M059J (cell line): ENCODE data around the gene TEAD4. TPM values are rescaled to one million over a fixed set of nuclear protein-coding genes. Genes with fewer than 3 reads are reported as not detected.
A peak's percentile ranks its signal among the peaks of the same experiment; 100 is the strongest.

Source experiments
- DNase-seq: peaks from one replicate; pipeline ENCODE4 v3.0.0-alpha.2; 2012; ENCODE audit warnings: low read depth
- total RNA-seq: library from RNA; depleted of rRNA; stranded (reverse); fragments of >200 nt; shearing (Covaris generic); gene quantifications from 2 replicates; pipeline ENCODE4 v1.2.3, GENCODE V29; 2014

TEAD4 gene
- total RNA-seq, 1 experiment from 2014 or later: 16.5 TPM

DNA sequence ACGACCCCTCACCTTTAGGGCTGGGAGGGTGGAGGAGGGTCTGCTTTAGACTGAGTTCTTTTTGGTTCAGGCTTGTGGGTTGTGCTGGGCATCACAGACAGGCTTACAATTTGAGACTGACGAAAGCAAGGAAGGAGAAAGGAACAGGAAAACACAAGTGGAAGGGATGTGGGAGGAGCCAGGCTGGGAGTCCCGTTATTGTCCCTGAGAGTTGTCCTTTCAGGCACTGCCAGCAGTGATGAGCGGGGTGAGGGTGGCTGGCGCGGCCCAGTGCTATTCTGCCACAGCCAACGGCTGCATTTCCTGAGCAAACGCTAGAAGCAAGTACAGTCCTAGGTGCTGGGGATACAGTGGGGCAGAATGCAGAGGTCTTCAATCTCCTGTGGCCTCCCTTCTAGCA lies 88.8 kb downstream of the TEAD4 start:
- DNase-seq: no peak

DNA sequence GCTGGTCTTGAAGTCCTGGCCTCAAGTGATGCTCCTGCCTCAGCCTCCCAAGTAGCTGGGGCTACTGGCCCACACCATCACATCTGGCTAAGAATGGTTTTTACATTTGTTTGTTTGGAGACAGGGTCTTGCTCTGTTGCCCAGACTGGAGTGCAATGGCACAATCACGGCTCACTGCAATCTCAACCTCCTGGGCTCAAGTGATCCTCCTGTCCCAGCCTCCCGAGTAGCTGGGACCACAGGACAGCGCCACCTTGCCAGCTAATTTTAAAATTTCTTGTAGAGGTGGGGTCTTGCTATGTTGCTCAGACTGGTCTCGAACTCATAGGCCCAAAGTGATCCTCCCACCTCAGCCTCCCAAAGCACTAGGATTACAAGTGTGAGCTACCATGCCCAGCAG lies 89.3 kb downstream of the TEAD4 start:
- DNase-seq: no peak

DNA sequence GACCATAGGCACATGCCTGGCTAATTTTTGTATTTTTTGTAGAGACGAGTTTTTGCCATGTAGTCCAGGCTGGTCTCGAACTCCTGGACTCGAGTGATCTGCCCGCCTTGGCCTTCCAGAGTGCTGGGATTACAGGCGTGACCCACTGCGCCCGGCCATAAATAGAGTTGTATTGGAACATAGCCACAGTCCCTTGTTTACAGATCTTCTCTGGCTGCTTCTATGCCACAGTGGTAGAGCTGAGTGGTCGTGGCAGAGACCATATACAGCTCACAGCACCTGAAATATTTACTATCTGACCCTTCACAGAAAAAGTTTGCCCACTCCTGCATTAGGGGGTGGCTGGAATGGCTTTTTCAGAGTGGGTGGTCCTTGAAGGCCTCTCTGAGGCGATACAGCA lies 90.0 kb downstream of the TEAD4 start:
- DNase-seq: no peak

DNA sequence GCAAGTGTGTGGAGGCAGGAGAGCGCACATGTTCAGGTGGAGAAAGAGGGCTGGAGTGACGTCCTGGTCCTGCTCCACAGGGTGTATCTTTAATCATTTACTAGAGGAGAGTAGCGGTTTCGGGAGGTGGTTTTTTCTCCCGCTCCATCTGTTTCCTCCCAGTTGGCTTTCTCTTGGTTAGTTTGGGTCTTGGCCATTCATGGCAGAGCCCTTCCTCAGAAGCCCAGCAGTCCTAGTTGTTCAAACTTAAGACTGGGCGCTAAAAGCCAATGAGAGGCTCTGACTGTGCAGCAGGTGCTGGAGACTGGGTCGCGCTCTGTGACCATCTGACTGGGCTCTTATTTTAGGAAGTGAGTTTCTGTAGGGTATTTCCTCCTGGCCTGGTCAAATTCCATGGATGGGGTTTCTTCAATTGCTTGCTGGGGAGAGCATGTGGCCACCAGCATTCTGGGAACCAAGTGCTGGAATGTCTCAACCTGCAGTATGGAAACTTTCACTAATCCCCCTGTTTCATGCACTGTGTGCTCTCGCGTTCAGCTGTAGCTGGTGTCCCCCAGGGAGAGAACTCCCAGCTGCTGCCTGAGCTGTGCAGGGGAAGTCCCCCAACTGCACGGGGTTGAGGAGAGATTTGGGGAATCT lies 90.5 kb downstream of the TEAD4 start:
- no peak for DNase-seq

- no peak for DNase-seq
These were observed 95.2 kb downstream of the TEAD4 start for GRCh38 chr12:3054374-3054773.

DNA sequence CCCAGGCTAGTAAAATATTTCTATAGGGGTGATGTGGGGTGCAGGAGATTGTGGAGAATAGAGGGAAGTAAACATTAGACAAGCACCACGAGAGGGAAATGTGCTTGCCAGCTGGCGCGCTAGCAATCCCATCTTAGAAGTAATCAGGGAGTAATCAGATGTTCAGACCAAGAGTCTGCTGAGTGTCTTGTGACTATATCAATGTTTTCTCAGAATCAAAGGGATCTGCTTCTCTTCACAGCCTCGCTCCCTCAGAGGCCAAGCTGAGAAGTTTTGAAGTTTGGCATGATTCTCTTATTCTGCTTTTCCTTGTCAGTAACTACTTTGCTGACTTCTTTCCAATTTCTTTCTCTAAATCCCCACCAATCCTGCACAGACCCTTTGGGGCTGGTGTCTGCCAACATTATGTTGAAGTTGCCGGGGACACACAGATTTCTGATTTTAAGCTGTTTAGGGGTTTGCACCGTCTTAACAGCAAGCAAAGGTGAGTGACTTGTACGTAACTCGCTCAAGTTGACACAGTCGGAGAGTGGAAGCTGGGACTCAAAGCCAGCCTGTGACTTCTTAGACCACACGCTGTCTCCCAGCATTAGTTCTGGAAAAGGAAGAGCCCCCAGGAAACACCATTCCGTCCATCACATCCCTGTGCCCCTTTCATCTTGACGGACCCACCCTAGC lies 96.0 kb downstream of the TEAD4 start:
- no peak for DNase-seq

DNA sequence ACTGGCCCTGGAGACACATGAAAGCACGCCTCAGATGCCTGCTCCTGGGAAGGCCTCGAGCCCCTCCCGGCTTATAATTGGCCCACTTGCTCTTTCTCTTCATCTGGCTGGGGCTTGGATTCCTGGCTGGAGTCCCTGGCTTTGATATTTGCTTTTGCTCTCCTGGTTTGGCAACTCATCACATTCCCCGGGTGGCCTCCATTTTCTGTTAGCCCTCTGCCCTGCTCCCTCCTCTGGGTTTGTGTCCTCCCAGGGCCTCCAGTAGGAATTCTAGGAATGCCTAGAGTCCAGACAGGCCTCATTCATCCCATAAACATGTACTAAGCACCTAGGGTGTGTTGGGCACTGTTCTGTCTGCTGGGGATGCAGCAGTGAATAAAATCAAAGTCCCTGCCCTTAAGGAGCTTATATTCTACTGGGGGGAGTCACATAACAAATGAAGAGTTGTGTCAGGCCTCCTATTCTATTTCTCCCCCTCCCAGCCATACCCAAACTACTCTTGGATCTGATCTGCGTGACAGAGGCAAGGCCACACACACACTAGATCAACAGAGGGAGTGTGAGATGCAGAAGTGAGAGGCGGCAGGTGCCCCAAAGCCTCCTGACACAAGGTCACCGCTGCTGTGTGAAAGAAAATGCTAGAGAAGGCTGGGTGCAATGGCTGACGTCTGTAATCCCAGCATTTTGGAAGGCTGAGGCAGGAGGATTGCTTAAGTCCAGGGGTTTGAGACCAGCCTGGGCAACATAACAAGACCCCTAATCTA lies 96.7 kb downstream of the TEAD4 start:
- DNase-seq: no peak

GRCh38 chr12:3061059-3061458 lies 101.9 kb downstream of the TEAD4 start:
- no peak for DNase-seq

DNA sequence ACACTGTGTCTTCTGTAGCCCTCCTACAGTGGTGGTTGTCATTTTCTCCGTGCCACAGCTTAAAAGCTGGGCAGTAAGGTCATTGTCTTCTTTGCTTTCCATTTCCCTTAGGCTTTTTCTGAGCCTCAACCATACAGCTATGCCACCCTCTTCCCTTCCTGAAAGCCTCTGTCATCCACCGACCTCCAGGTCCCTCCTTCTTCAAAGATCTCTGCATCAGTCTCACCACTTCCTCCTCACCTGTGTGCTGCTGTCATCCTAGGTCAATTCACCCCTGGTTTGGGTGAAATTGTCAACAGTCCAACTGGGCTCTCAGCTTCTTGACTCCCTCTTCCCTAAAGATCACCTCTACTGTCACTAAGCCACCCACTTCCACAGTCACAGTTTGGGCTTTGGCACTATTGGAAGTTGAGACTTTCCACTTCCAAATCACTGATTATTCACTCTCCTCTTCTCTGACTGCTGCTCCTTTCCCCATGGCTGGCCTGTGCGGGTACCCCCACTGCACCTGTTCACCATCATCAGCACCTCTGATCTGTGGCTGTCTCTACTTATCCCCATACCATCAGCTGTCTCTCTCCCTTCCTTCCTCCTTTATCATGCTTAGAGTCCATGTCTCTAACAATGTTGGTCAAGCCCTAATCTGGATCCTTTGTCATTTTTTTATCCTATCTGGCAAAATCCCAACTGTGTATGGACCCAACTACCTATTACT lies 102.5 kb downstream of the TEAD4 start:
- DNase-seq: no peak

GRCh38 chr12:3065300-3065699 lies 106.1 kb downstream of the TEAD4 start:
- DNase-seq: no peak

DNA sequence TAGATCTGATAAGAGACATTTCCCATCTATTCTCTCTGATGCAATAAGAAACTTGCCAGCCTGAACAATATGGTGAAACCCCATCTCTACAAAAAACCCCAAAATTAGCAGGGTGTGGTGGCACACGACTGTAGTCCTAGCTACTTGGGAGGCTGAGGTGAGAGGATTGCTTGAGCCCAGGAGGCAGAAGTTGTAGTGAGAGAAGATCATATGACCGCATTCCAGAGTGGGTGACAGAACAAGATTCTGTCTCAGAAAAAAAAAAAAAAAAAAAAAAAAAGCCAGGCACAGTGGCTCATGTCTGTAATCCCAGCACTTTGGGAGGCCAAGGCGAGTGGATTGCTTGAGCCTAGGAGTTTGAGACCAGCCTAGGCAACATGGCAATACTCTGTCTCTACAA lies 106.6 kb downstream of the TEAD4 start:
- peak; percentile 19 for DNase-seq

GRCh38 chr12:3069714-3070113 lies 110.5 kb downstream of the TEAD4 start:
- no peak for DNase-seq

DNA sequence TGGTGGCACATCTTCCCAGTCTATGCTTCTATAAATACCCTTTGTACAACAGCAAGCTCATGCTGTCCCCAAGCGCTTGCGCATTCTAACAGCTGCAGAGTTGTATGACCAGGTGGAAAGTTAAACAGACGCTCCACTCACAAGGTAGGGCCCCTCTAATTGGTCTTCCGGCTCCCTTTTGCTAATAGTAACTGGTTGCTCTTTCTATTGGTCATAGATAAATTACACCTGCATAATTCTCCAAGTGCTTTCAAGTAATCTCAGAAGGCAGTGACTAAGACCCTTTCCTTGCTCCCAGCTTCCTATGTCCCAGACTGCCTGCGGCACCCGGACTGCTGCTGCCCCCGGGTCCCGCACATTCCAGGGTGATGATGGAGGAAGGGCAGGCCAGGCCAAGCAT lies 111.9 kb downstream of the TEAD4 start:
- no peak for DNase-seq

GRCh38 chr12:3071710-3072109 lies 112.5 kb downstream of the TEAD4 start:
- DNase-seq: no peak

GRCh38 chr12:3073438-3074250 lies 114.4 kb downstream of the TEAD4 start:
- peak; percentile 74 for DNase-seq

DNA sequence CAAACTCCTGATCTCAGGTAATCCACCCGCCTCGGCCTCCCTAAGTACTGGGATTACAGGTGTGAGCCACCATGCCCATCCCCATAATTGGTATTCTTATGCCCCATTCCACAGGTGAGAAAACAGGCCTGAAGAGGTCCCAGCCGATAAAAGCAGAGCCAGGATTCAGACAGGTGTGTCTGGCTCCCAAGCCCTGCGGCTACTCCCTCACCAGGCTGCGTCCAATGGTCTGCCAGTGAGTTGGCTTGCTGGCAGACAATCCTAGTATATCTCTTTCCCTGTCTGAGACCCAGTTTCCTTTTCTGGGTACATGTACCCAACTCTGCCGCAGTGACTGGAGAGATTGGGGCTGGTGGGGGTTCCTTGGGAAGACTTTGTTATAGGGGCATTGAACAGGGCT lies 116.1 kb downstream of the TEAD4 start:
- DNase-seq: no peak

- peak; percentile 71 for DNase-seq
These were observed 117.8 kb downstream of the TEAD4 start, which contains the start of gene TSPAN9 for GRCh38 chr12:3076730-3077571. Gene TSPAN9, plus strand, starts transcription at chr12:3077379. Its CDS starts 123,815 bp downstream, at chr12:3201194.

DNA sequence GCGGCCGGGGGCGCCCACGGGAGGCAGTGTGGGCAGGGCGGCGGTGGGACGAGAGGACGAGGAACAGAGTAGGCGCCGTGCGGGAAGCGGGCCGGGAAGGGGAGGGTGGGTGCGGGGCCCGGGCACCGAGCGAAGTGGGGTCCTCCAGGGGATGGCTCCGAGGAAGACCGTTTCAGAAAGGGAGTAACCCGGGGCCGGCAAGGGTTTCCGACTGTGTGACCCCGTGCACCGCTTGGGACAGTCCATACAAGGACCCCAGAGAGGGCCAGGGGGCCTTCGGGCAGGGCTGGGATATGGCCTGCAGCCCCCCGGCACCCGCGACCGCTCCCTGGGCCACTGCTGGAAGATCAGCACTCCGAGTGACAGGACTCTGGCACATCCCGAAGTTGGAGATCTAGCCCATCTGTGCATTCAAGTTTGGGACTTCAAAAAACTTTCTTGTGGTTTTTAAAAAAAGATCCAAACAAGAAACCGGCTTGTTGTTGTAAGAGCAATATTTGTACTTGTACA lies 118.4 kb downstream of the TEAD4 start:
- peak; percentile 28 for DNase-seq

DNA sequence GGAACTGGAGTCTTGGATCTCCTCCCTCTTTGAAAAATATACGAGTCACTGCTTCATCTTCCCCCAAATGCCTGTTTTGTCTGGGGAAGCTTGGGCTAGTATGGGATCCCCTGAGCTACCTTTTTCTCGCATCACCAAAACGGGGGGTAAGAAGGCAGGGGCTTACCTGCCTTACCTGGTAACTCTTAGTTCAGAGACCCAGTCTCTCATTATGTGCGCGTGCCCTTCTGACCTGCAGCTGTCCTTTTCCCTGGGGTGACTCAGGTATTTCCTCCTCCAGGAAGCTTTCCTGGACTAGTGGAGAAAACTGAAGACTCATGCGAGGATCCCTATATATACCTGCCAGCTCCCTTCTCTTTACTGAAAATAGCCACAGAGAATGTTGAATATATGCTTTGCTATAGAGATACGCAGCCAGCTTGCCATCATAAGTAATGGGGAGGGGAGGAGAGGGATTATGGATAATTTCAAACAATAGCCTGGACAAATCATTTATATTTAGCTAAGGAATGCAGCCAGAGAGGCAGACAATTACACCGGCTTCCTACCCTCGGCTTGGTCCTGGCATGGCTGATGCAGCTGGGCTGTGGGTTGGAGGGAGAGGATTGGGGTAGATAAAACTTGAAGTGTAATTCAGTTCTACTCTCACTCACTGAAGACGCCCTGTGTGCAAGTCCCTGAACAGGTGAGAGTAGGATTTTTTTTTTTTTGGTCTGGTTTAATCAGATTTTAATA lies 119.1 kb downstream of the TEAD4 start:
- DNase-seq: no peak
